Ishikawa (cell line): ENCODE measurements around the gene GRM5.

Experiments
- CEBPB ChIP-seq: IDR thresholded peaks from 2 replicates; pipeline ENCODE4 v1.6.1; 2012
- CREB1 ChIP-seq: IDR thresholded peaks from 2 replicates; pipeline ENCODE4 v1.6.1; 2012; ENCODE audit warnings: low read depth
- EGR1 ChIP-seq: IDR thresholded peaks from 2 replicates; pipeline ENCODE4 v1.6.1; 2012
- EP300 ChIP-seq: IDR thresholded peaks from 2 replicates; pipeline ENCODE4 v1.6.1; 2012; ENCODE audit warnings: borderline replicate concordance
- FOXM1 ChIP-seq: IDR thresholded peaks from 2 replicates; pipeline ENCODE4 v1.6.1; 2012; ENCODE audit warnings: low read depth, borderline replicate concordance
- NFIC ChIP-seq: IDR thresholded peaks from 2 replicates; pipeline ENCODE4 v1.6.1; 2012
- RAD21 ChIP-seq: IDR thresholded peaks from 2 replicates; pipeline ENCODE4 v1.6.1; 2012; ENCODE audit warnings: low read depth
- TAF1 ChIP-seq: IDR thresholded peaks from 2 replicates; pipeline ENCODE4 v1.6.1; 2012; ENCODE audit warnings: low read depth, mild to moderate bottlenecking
- TCF12 ChIP-seq: IDR thresholded peaks from 2 replicates; pipeline ENCODE4 v1.6.1; 2012; ENCODE audit warnings: low read depth
- TEAD4 ChIP-seq: IDR thresholded peaks from 2 replicates; pipeline ENCODE4 v1.6.1; 2012
- USF1 ChIP-seq: IDR thresholded peaks from 2 replicates; pipeline ENCODE4 v1.6.1; 2012
- YY1 ChIP-seq: IDR thresholded peaks from 2 replicates; pipeline ENCODE4 v1.6.1; 2012; ENCODE audit warnings: low read depth
- ZBTB7A ChIP-seq: IDR thresholded peaks from 2 replicates; pipeline ENCODE4 v1.6.1; 2012; ENCODE audit warnings: low read depth
- TF ChIP-seq, protein P1 (sequence below): IDR thresholded peaks from 2 replicates; pipeline ENCODE4 v1.6.1; 2012; ENCODE audit warnings: low read depth, mild to moderate bottlenecking
- TF ChIP-seq, protein P2 (sequence below): IDR thresholded peaks from 2 replicates; pipeline ENCODE4 v1.6.1; 2012

The GRM5 gene

DNA sequence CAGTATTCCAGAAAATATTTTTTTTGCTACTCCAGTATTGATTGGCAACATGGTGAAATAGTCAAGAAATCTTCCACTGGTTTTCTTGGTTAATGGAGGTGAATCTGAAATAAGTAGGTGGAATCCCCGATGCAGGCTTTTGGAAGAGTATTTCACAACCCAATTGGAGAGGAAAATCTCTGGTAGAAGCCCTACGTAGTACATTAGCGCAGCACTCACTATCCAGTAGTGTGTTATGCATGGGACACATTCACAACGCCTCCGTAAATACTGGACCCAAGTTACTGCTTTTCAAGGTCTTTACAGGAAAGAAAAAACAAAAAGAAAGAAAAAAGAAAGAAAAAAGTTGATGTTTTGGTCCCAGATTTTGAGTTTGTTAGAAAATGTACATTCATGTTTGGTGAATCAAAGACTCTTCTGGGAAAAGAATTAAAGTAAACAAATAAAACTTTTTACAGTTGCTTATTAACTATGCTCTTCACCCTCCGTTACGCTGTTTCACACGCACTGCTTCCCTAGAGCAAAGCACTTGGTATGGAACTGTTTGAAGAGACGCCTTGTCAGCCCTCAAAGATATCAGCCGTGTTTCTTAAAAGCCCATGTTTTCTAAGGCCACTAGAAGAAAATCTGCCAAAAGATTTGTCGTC is 557.9 kb downstream of the GRM5 start:
- TF ChIP-seq EGR1: no peak
- TF ChIP-seq, protein P1, sequence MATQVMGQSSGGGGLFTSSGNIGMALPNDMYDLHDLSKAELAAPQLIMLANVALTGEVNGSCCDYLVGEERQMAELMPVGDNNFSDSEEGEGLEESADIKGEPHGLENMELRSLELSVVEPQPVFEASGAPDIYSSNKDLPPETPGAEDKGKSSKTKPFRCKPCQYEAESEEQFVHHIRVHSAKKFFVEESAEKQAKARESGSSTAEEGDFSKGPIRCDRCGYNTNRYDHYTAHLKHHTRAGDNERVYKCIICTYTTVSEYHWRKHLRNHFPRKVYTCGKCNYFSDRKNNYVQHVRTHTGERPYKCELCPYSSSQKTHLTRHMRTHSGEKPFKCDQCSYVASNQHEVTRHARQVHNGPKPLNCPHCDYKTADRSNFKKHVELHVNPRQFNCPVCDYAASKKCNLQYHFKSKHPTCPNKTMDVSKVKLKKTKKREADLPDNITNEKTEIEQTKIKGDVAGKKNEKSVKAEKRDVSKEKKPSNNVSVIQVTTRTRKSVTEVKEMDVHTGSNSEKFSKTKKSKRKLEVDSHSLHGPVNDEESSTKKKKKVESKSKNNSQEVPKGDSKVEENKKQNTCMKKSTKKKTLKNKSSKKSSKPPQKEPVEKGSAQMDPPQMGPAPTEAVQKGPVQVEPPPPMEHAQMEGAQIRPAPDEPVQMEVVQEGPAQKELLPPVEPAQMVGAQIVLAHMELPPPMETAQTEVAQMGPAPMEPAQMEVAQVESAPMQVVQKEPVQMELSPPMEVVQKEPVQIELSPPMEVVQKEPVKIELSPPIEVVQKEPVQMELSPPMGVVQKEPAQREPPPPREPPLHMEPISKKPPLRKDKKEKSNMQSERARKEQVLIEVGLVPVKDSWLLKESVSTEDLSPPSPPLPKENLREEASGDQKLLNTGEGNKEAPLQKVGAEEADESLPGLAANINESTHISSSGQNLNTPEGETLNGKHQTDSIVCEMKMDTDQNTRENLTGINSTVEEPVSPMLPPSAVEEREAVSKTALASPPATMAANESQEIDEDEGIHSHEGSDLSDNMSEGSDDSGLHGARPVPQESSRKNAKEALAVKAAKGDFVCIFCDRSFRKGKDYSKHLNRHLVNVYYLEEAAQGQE: no peak
- no peak for TF ChIP-seq ZBTB7A
- TF ChIP-seq TAF1: no peak
- no peak for TF ChIP-seq NFIC
- no peak for TF ChIP-seq CREB1
- TF ChIP-seq TEAD4: no peak
- TF ChIP-seq RAD21: no peak
- no peak for TF ChIP-seq USF1
- TF ChIP-seq FOXM1: no peak
- no peak for TF ChIP-seq YY1
- TF ChIP-seq EP300: no peak
- TF ChIP-seq CEBPB: no peak
- TF ChIP-seq TCF12: no peak
- TF ChIP-seq, protein P2, sequence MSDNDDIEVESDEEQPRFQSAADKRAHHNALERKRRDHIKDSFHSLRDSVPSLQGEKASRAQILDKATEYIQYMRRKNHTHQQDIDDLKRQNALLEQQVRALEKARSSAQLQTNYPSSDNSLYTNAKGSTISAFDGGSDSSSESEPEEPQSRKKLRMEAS: no peak

DNA sequence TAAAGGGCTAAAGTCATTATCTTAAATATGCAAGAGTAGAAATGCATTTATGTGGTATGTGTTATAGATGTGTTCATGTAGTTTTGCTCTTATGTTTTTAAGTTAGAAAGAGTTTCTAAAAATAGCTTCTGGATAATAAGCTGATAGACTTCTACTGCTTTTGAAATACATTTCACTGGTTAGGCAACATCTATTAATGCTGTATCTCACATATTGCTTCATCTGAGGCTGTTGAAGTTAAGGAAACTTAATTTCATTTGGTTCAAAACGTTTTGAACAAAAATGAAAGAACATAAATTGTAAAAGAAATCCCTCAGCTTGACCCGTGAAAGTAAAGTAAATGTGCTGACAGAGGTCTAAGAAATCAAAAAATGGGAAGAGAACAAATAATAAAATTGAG is 564.2 kb downstream of the GRM5 start:
- TF ChIP-seq, protein P1: no peak
- no peak for TF ChIP-seq CREB1
- TF ChIP-seq NFIC: no peak
- no peak for TF ChIP-seq EGR1
- TF ChIP-seq FOXM1: no peak
- TF ChIP-seq EP300: no peak
- no peak for TF ChIP-seq TEAD4
- no peak for TF ChIP-seq TAF1
- TF ChIP-seq YY1: no peak
- TF ChIP-seq TCF12: no peak
- no peak for TF ChIP-seq USF1
- TF ChIP-seq ZBTB7A: no peak
- no peak for TF ChIP-seq RAD21
- TF ChIP-seq, protein P2: no peak
- no peak for TF ChIP-seq CEBPB

GRCh38 chr11:88495836-88496235 is 569.9 kb downstream of the GRM5 start:
- TF ChIP-seq CREB1: no peak
- no peak for TF ChIP-seq TEAD4

GRCh38 chr11:88494848-88495247 is 570.9 kb downstream of the GRM5 start:
- TF ChIP-seq TCF12 (no peak), RAD21 (0 out of 2 replicates have a peak, but pooled peaks have one; percentile 9)

DNA sequence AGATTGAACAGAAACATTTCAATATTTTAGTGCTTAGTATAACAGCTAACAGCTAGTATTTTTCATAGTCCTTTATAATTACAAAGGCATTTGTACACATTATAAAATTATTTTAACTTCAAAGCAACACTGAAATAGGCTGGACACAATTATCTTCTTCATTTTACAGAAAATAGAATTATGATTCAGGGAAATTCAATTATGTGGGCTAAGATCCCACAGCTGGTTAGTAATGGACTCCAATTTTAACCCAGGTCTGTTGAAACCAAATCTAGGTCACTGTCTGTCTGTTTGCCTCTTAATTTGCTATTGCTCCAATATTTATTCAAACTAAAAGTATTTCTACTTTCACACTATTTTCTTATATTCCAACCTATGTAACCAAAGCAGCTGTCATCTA is 574.1 kb downstream of the GRM5 start:
- TF ChIP-seq TEAD4: no peak
- TF ChIP-seq YY1: no peak
- no peak for TF ChIP-seq TCF12
- TF ChIP-seq, protein P2: no peak
- no peak for TF ChIP-seq USF1
- no peak for TF ChIP-seq EGR1
- no peak for TF ChIP-seq NFIC
- TF ChIP-seq RAD21: no peak
- TF ChIP-seq FOXM1: no peak
- TF ChIP-seq EP300: no peak
- TF ChIP-seq CREB1: no peak
- TF ChIP-seq CEBPB: no peak
- TF ChIP-seq ZBTB7A: no peak
- TF ChIP-seq, protein P1: no peak
